GM12891 (cell line): ENCODE measurements around the gene SRP68.

Source experiments
- DNase-seq: peaks from one replicate; pipeline ENCODE4 v3.0.0; 2011; ENCODE audit warnings: low spot score; ENCODE audit not compliant: insufficient read length
- FAIRE-seq: peaks from 2 replicates; lab custom pipeline; 2011; peaks lifted over from hg19 to GRCh38; lab: Jason Lieb, UNC
- PAX5 ChIP-seq: IDR thresholded peaks from 2 replicates; pipeline ENCODE4 v1.6.1; 2011; ENCODE audit warnings: low read length, moderate library complexity, mild to moderate bottlenecking; ENCODE audit not compliant: insufficient read depth, severe bottlenecking
- POLR2A ChIP-seq: IDR thresholded peaks from 2 replicates; pipeline ENCODE4 v1.6.1; 2011; ENCODE audit warnings: low read depth, low read length, control low read depth
- POLR2AphosphoS5 ChIP-seq: IDR thresholded peaks from 2 replicates; pipeline ENCODE4 v1.6.1; 2011; ENCODE audit warnings: low read depth, low read length, control low read depth
- POU2F2 ChIP-seq: IDR thresholded peaks from 2 replicates; pipeline ENCODE4 v1.6.1; 2011; ENCODE audit warnings: low read depth, mild to moderate bottlenecking, control low read depth, low read length, moderate library complexity
- SPI1 ChIP-seq: IDR thresholded peaks from 2 replicates; pipeline ENCODE4 v1.6.1; 2011; ENCODE audit warnings: low read depth, low read length, control low read depth
- TAF1 ChIP-seq: IDR thresholded peaks from 2 replicates; pipeline ENCODE4 v1.6.1; 2011; ENCODE audit warnings: low read depth, low read length, control low read depth

Gene SRP68

GRCh38 chr17:76056882-76057281, 15.4 kb downstream of the SRP68 start:
- no peak for TF ChIP-seq SPI1
- no peak for TF ChIP-seq PAX5
- no peak for TF ChIP-seq POU2F2
- TF ChIP-seq POLR2AphosphoS5: no peak
- no peak for TF ChIP-seq POLR2A
- no peak for TF ChIP-seq TAF1
- DNase-seq (no peak), FAIRE-seq (no peak)

DNA sequence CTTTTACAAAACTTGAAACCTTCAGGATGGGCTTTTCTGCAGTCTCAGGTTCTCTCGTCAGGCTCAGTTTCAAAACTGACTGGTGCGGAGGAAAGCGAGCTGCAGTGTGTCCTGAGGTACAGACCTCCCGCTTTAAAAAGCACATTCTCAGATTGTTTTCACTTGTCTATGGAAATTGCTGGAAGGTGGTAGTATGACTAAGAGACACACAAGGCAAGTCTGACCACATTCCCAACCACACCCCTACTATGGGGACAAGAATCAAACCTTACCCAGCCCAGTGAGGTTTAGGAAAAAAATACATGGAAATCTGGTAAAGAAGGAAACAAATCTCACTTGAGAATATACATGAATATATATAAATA, 18.2 kb downstream of the SRP68 start:
- FAIRE-seq: no peak
- DNase-seq: no peak
- no peak for TF ChIP-seq TAF1
- no peak for TF ChIP-seq POLR2AphosphoS5
- TF ChIP-seq POU2F2: no peak
- no peak for TF ChIP-seq POLR2A
- no peak for TF ChIP-seq SPI1
- TF ChIP-seq PAX5: no peak

DNA sequence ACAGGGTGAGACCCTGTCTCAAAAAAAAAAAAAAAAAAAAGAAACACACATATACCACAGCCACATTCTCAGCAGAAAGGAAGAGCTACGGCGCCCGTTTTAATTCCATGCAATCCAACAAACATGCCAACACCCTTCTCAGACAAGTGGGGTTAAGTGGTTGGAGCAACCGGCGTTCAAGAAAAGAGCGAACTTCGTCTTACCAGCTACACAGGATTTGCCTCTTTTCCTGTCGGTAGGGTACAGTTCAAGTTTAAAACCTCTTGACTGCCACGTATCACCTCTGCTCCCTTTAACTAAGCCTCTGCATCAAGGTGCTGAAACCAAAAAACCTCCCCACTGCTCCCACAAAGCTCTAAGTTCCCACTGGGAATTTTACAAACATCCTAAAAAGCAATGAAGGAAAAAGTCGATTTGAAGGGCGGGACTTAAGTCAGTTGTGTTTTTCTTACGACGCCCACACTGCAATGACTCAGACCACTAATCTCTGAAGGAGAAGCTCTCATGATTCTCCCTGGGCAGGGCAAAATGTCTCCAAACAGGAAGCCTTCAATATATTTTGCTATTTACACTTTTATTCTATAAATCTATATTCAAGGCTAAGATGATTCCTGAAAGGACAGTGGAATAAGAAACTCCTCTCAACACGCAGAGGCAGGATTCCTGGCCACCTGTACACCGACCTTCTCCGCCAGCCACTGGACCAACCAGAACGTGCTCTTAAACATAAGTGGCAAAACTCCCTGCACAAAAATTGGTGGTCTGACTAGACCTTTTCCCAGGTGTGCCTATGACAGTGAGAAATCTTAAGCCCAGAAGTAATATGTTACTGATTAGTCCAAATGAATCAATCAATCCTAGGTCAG, 18.8 kb downstream of the SRP68 start:
- FAIRE-seq (no peak), DNase-seq (no peak)
- TF ChIP-seq POU2F2 (no peak), PAX5 (no peak), TAF1 (no peak), SPI1 (no peak), POLR2A (no peak), POLR2AphosphoS5 (no peak)

DNA sequence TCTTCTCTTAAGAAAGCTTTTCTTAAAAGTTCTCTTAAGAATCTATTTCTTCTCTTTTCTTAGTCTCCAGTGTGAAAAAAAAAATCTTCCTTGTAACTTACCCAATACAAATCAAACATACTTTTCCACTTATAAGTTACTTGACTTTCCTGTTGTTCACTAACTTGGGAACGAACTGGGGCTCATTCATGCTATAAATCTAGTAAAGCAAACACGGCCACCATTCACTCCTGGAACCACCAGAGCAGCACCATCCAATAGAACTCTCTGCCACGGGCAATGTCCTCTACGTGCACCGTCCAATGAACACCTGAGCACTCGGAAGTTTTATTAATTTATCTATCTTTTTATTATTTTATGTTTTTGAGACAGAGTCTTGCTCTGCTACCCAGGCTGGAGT, 20.8 kb downstream of the SRP68 start:
- no peak for TF ChIP-seq TAF1
- no peak for TF ChIP-seq POLR2AphosphoS5
- no peak for TF ChIP-seq SPI1
- no peak for TF ChIP-seq POU2F2
- TF ChIP-seq POLR2A: no peak
- no peak for TF ChIP-seq PAX5
- no peak for FAIRE-seq
- DNase-seq: no peak

GRCh38 chr17:76050538-76051467, 21.5 kb downstream of the SRP68 start:
- TF ChIP-seq SPI1: no peak
- no peak for TF ChIP-seq POLR2AphosphoS5
- no peak for TF ChIP-seq PAX5
- no peak for TF ChIP-seq POLR2A
- TF ChIP-seq POU2F2: no peak
- TF ChIP-seq TAF1: no peak

GRCh38 chr17:76049836-76050537, 22.3 kb downstream of the SRP68 start:
- FAIRE-seq (no peak), DNase-seq (no peak)
- TF ChIP-seq POLR2A (no peak), TAF1 (no peak), SPI1 (no peak), POU2F2 (no peak), PAX5 (no peak), POLR2AphosphoS5 (no peak)

More at GRCh38 chr17:76050538-76051467, 21.5 kb downstream of the SRP68 start:
- DNase-seq (no peak), FAIRE-seq (no peak)

GRCh38 chr17:76049239-76049638, 23.1 kb downstream of the SRP68 start:
- TF ChIP-seq TAF1 (no peak), POU2F2 (no peak), POLR2AphosphoS5 (no peak), POLR2A (no peak), SPI1 (no peak), PAX5 (no peak)
- FAIRE-seq (no peak), DNase-seq (no peak)

GRCh38 chr17:76048711-76049110, 23.6 kb downstream of the SRP68 start:
- no peak for DNase-seq
- TF ChIP-seq SPI1 (no peak), PAX5 (no peak), POLR2A (no peak), TAF1 (no peak), POLR2AphosphoS5 (no peak), POU2F2 (no peak)
- no peak for FAIRE-seq
